ENCODE results near the gene PRADC1.

PRADC1 gene

DNA sequence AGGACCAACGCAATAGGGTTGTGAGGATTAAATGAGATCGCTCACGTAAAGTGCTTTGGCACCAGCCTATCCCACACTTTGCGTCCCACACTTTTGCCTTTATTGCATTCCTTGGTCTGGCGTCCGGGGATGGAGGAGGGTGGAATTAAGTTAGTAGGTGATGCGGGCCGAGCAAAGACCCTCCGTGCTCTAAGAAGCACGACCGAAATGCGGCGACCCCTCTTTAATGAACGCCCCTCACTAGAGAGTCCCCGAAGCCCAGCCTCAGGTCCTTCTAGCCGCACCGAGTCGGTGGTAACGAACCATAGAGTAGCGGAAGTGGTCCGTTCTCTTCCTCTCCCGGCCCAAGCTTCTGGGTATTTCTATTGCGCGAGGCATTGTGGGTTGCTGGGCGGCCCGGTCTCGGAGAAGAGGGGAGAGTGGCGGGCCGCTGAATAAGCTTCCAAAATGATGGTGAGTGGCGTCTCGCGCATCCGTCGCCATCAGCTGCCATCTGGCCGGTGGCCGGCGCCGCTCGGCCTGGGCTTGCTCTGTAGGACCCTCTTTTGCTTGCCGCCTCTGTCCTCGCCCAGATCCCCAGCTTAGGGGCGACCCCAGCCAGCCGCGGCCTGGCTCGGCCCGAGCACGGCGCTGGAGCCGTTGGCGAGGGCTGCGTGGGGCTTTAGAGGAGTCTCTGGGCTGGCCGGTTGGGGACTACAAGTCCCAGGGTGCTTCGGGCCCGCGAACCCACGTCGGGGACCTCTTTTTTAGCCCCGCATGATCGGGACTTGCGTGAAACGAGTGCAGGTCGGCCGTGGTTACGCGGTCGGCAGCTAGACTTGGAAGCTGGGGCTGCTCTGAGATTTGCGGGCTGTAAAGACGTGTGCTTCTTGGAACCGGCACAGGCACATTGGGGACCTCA, 1.1 kb upstream of the PRADC1 start, which contains the start of gene CCT7:
CCT7 (plus strand) TSS at position 377 of the 901 bp plus-strand sequence; CDS start at position 448, 71 bp downstream.
- WGBS, 2 donors (ENCODE audit: extremely low coverage in 2 of 2, insufficient read length in 2 of 2, insufficient replicate concordance in 1 of 2), result no CpG with 5 or more reads among the region's 69 CpGs
- peak within 1 kb of the TSS; percentile 92 for H3K23ac ChIP-seq (ENCODE audit: low read depth, low read length, poor library complexity)
- peak within 1 kb of the TSS; percentile 23 for H3K4ac ChIP-seq (ENCODE audit: low read length)
- peaks cover 7 to 43% of the 10 kb centered on the region in 2 donors for H3K36me3 ChIP-seq (replicated peaks in 1 of 2; ENCODE audit: control insufficient read depth in 2 of 2, insufficient read depth in 2 of 2, low read length in 2 of 2)
- peak within 1 kb of the TSS; percentile 76 for H3K4me2 ChIP-seq (ENCODE audit: insufficient read depth, low read length, poor library complexity, severe bottlenecking)
- peaks cover 11 to 13% of the 10 kb centered on the region in 2 donors for H3K4me1 ChIP-seq (ENCODE audit: control insufficient read depth in 2 of 2, insufficient read depth in 1 of 2, low read depth in 1 of 2, low read length in 2 of 2)
- no peak within 1 kb of the TSS for H2BK15ac ChIP-seq (ENCODE audit: low read length)
- no peak within 1 kb of the TSS for H3K14ac ChIP-seq (ENCODE audit: low read length)
- no peaks in the 10 kb centered on the region for H3K27me3 ChIP-seq (ENCODE audit: control insufficient read depth in 3 of 3, insufficient read depth in 3 of 3, low read depth in 1 of 3, low read length in 3 of 3)
- DNase-seq (ENCODE audit: low spot score), result peak; percentile 84
- no peak within 1 kb of the TSS for H4K91ac ChIP-seq (ENCODE audit: low read depth, low read length, poor library complexity)
- H3K9me3 ChIP-seq (replicated peaks in 1 of 2; ENCODE audit: control insufficient read depth in 2 of 2, insufficient read depth in 1 of 2, low read depth in 1 of 2, low read length in 2 of 2), result no peaks in the 10 kb centered on the region
- peaks cover 5% of the 10 kb centered on the region for H3K79me1 ChIP-seq (ENCODE audit: low read depth, low read length)
- H2AK5ac ChIP-seq (ENCODE audit: low read depth, low read length), result peak within 1 kb of the TSS; percentile 86
- peak within 1 kb of the TSS; percentile 99 for H3K18ac ChIP-seq (ENCODE audit: low read length)
- peak within 1 kb of the TSS; percentile 97 for H3K9ac ChIP-seq (ENCODE audit: low read depth, low read length, poor library complexity)
- no peak within 1 kb of the TSS for H4K8ac ChIP-seq (ENCODE audit: low read depth, low read length)
- peak within 1 kb of the TSS; percentile 85 to 98 for H3K4me3 ChIP-seq (ENCODE audit: low read length in 2 of 2)
- H2BK120ac ChIP-seq (ENCODE audit: low read depth, low read length), result peak within 1 kb of the TSS; percentile 44
- H2BK12ac ChIP-seq (ENCODE audit: low read length), result peak within 1 kb of the TSS; percentile 23
- H2AFZ ChIP-seq (ENCODE audit: low read length), result peak within 1 kb of the TSS; percentile 90
- H3K27ac ChIP-seq (replicated peaks; ENCODE audit: low read length), result peak within 1 kb of the TSS; percentile 84
- H2BK5ac ChIP-seq (ENCODE audit: low read length), result peak within 1 kb of the TSS; percentile 94

DNA sequence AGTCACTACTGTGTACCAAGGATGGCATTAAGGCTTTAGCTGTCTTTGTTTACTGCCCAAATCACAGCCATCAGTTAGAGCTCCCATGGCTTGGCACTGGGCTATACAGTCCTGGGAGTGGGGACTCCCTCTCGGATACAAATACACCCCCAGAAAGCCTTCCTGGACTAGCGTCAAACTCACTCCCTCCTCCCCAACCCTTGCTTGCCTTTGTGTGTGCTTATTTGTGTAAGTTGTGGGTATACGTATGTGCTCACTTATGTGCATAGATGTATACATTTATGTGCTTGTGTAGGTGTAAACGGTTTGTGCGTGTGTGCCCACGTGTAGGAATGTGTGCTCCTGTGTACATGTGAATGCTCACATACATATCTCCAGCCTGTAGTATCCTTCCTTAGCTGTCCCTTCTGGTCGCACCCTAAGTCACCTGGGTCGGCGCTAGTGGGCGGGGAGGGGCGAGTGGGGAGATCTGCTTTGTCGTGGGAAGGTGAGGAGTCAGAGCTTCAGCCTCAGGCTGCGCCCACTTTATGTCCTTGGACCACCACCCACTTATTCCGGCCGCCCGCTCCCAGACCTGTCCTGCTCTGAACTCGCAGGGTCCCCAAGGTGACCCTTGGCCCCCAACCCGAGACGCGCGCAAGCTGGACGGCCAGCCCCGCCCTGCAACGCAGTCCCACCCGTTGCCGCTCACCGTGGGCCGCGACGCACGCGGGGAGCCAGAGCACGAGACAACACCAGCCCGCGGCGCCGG, 461 bp downstream of the PRADC1 start:
- Histone ChIP-seq H2BK120ac (ENCODE audit: low read depth, low read length) (no peak overlapping the region), H3K27ac (replicated peaks; ENCODE audit: low read length) (no peak overlapping the region), H2AFZ (ENCODE audit: low read length) (peak overlapping the region; percentile 88), H3K4ac (ENCODE audit: low read length) (no peak overlapping the region), H2BK15ac (ENCODE audit: low read length) (no peak overlapping the region), H4K8ac (ENCODE audit: low read depth, low read length) (no peak overlapping the region), H3K9ac (ENCODE audit: low read depth, low read length, poor library complexity) (peak overlapping the region; percentile 83), H3K14ac (ENCODE audit: low read length) (peak overlapping the region; percentile 60), H3K36me3 (replicated peaks in 1 of 2; ENCODE audit: control insufficient read depth in 2 of 2, insufficient read depth in 2 of 2, low read length in 2 of 2) (peaks cover 4 to 28% of the 10 kb centered on the region in 2 donors), H2BK5ac (ENCODE audit: low read length) (no peak overlapping the region), H3K4me3 (ENCODE audit: low read length in 2 of 2) (peak overlapping the region; percentile 85 to 90), H3K79me1 (ENCODE audit: low read depth, low read length) (peaks cover 2% of the 10 kb centered on the region), H3K4me2 (ENCODE audit: insufficient read depth, low read length, poor library complexity, severe bottlenecking) (peak overlapping the region; percentile 76), H3K27me3 (ENCODE audit: control insufficient read depth in 3 of 3, insufficient read depth in 3 of 3, low read depth in 1 of 3, low read length in 3 of 3) (no peaks in the 10 kb centered on the region), H3K9me3 (replicated peaks in 1 of 2; ENCODE audit: control insufficient read depth in 2 of 2, insufficient read depth in 1 of 2, low read depth in 1 of 2, low read length in 2 of 2) (no peaks in the 10 kb centered on the region), H3K4me1 (ENCODE audit: control insufficient read depth in 2 of 2, insufficient read depth in 1 of 2, low read depth in 1 of 2, low read length in 2 of 2) (peaks cover 9 to 11% of the 10 kb centered on the region in 2 donors), H2BK12ac (ENCODE audit: low read length) (no peak overlapping the region), H2AK5ac (ENCODE audit: low read depth, low read length) (no peak overlapping the region), H3K23ac (ENCODE audit: low read depth, low read length, poor library complexity) (peak overlapping the region; percentile 92), H3K18ac (ENCODE audit: low read length) (peak overlapping the region; percentile 89), H4K91ac (ENCODE audit: low read depth, low read length, poor library complexity) (no peak overlapping the region)
- WGBS, 2 donors (ENCODE audit: extremely low coverage in 2 of 2, insufficient read length in 2 of 2, insufficient replicate concordance in 1 of 2), result no CpG with 5 or more reads among the region's 37 CpGs
- no peak for DNase-seq (ENCODE audit: low spot score)

DNA sequence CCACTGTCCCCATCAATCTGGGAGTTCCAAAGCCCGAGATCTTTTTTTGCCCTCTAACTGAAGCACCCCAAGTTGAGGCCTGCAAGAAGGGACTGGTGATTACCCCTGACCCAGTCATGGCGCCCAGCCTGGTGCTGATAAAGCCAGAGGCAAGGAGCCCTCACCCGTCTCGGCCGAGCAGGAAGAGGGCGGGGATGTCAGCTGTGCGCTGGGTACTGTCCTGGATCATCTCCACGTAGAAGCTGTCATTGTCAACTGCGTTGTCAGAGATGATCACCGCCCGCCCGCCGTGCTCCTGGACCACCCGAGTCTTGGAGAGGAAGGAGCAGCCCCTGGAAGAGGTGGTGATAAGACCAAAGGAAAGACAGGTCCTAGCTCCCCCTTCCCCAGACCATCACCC, 4.4 kb downstream of the PRADC1 start:
- H3K27ac ChIP-seq (replicated peaks; ENCODE audit: low read length), result no peak overlapping the region
- no peaks in the 10 kb centered on the region for H3K27me3 ChIP-seq (ENCODE audit: control insufficient read depth in 3 of 3, insufficient read depth in 3 of 3, low read depth in 1 of 3, low read length in 3 of 3)
- no peak overlapping the region for H2BK5ac ChIP-seq (ENCODE audit: low read length)
- H3K9me3 ChIP-seq (replicated peaks in 1 of 2; ENCODE audit: control insufficient read depth in 2 of 2, insufficient read depth in 1 of 2, low read depth in 1 of 2, low read length in 2 of 2), result no peaks in the 10 kb centered on the region
- H3K14ac ChIP-seq (ENCODE audit: low read length), result no peak overlapping the region
- no peak overlapping the region for H3K4ac ChIP-seq (ENCODE audit: low read length)
- DNase-seq (ENCODE audit: low spot score), result no peak
- H3K4me1 ChIP-seq (ENCODE audit: control insufficient read depth in 2 of 2, insufficient read depth in 1 of 2, low read depth in 1 of 2, low read length in 2 of 2), result peaks cover 3 to 4% of the 10 kb centered on the region in 2 donors
- no peak overlapping the region for H4K8ac ChIP-seq (ENCODE audit: low read depth, low read length)
- H3K9ac ChIP-seq (ENCODE audit: low read depth, low read length, poor library complexity), result no peak overlapping the region
- no peak overlapping the region for H2BK120ac ChIP-seq (ENCODE audit: low read depth, low read length)
- no peak overlapping the region for H2BK15ac ChIP-seq (ENCODE audit: low read length)
- H3K79me1 ChIP-seq (ENCODE audit: low read depth, low read length), result no peaks in the 10 kb centered on the region
- no peak overlapping the region for H3K23ac ChIP-seq (ENCODE audit: low read depth, low read length, poor library complexity)
- no peak overlapping the region for H4K91ac ChIP-seq (ENCODE audit: low read depth, low read length, poor library complexity)
- no peak overlapping the region for H2BK12ac ChIP-seq (ENCODE audit: low read length)
- H2AK5ac ChIP-seq (ENCODE audit: low read depth, low read length), result no peak overlapping the region
- H3K4me2 ChIP-seq (ENCODE audit: insufficient read depth, low read length, poor library complexity, severe bottlenecking), result no peak overlapping the region
- no CpG with 5 or more reads among the region's 14 CpGs for WGBS, 2 donors (ENCODE audit: extremely low coverage in 2 of 2, insufficient read length in 2 of 2, insufficient replicate concordance in 1 of 2)
- H3K36me3 ChIP-seq (replicated peaks in 1 of 2; ENCODE audit: control insufficient read depth in 2 of 2, insufficient read depth in 2 of 2, low read length in 2 of 2), result peaks cover 22 to 44% of the 10 kb centered on the region in 2 donors
- H2AFZ ChIP-seq (ENCODE audit: low read length), result no peak overlapping the region
- H3K18ac ChIP-seq (ENCODE audit: low read length), result no peak overlapping the region
- no peak overlapping the region for H3K4me3 ChIP-seq (ENCODE audit: low read length in 2 of 2)

DNA sequence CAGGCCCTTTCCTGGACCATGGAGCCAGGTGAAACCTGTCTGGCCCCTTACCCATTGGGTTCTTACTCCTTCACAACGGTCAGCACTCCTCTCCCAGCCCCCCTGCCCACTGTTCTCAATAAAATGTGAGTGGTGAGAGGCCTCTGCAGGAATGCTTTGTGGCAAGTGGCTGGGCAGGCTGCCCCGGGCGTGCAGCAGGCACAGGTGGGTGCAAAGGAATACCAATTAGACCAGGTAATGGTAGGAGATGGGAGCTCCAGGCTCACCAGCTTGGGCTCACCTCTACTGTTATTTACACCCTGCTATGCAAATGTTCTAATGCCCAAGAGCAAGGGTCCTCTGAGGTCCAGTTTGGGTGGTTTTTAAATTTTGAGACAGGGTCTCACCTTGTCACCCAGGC, 6.0 kb downstream of the PRADC1 start:
- no peak overlapping the region for H3K27ac ChIP-seq (replicated peaks; ENCODE audit: low read length)
- no peak overlapping the region for H3K23ac ChIP-seq (ENCODE audit: low read depth, low read length, poor library complexity)
- H3K9me3 ChIP-seq (replicated peaks in 1 of 2; ENCODE audit: control insufficient read depth in 2 of 2, insufficient read depth in 1 of 2, low read depth in 1 of 2, low read length in 2 of 2), result no peaks in the 10 kb centered on the region
- no peak overlapping the region for H4K91ac ChIP-seq (ENCODE audit: low read depth, low read length, poor library complexity)
- no peak overlapping the region for H3K4ac ChIP-seq (ENCODE audit: low read length)
- H2BK120ac ChIP-seq (ENCODE audit: low read depth, low read length), result no peak overlapping the region
- no peak overlapping the region for H3K4me2 ChIP-seq (ENCODE audit: insufficient read depth, low read length, poor library complexity, severe bottlenecking)
- H3K79me1 ChIP-seq (ENCODE audit: low read depth, low read length), result no peaks in the 10 kb centered on the region
- no peak overlapping the region for H3K9ac ChIP-seq (ENCODE audit: low read depth, low read length, poor library complexity)
- no peak overlapping the region for H3K14ac ChIP-seq (ENCODE audit: low read length)
- no peak overlapping the region for H2BK5ac ChIP-seq (ENCODE audit: low read length)
- WGBS, 2 donors (ENCODE audit: extremely low coverage in 2 of 2, insufficient read length in 2 of 2, insufficient replicate concordance in 1 of 2), result no CpG with 5 or more reads among the region's 3 CpGs
- H3K36me3 ChIP-seq (replicated peaks in 1 of 2; ENCODE audit: control insufficient read depth in 2 of 2, insufficient read depth in 2 of 2, low read length in 2 of 2), result peaks cover 27 to 59% of the 10 kb centered on the region in 2 donors
- no peaks in the 10 kb centered on the region for H3K27me3 ChIP-seq (ENCODE audit: control insufficient read depth in 3 of 3, insufficient read depth in 3 of 3, low read depth in 1 of 3, low read length in 3 of 3)
- H3K4me1 ChIP-seq (ENCODE audit: control insufficient read depth in 2 of 2, insufficient read depth in 1 of 2, low read depth in 1 of 2, low read length in 2 of 2), result no peaks in the 10 kb centered on the region
- no peak overlapping the region for H4K8ac ChIP-seq (ENCODE audit: low read depth, low read length)
- H2BK12ac ChIP-seq (ENCODE audit: low read length), result no peak overlapping the region
- H2AK5ac ChIP-seq (ENCODE audit: low read depth, low read length), result no peak overlapping the region
- no peak for DNase-seq (ENCODE audit: low spot score)
- no peak overlapping the region for H3K4me3 ChIP-seq (ENCODE audit: low read length in 2 of 2)
- no peak overlapping the region for H2BK15ac ChIP-seq (ENCODE audit: low read length)
- no peak overlapping the region for H3K18ac ChIP-seq (ENCODE audit: low read length)
- H2AFZ ChIP-seq (ENCODE audit: low read length), result no peak overlapping the region

All from neuronal stem cell (in vitro differentiated cells).